B cell (primary cell): ENCODE data around the gene SCRN2.

Source experiments
- CTCF ChIP-seq: fragments of 200-600 bp; IDR thresholded peaks from one replicate; pipeline ENCODE4 v1.8.0; 2022; ENCODE audit warnings: antibody characterized with exemption, mild to moderate bottlenecking
- EZH2 ChIP-seq: IDR thresholded peaks from 2 replicates; pipeline ENCODE4 v1.6.1; 2012; ENCODE audit warnings: borderline replicate concordance, low read depth, mild to moderate bottlenecking, moderate library complexity, low read length; ENCODE audit not compliant: insufficient read depth, poor library complexity, severe bottlenecking

DNA sequence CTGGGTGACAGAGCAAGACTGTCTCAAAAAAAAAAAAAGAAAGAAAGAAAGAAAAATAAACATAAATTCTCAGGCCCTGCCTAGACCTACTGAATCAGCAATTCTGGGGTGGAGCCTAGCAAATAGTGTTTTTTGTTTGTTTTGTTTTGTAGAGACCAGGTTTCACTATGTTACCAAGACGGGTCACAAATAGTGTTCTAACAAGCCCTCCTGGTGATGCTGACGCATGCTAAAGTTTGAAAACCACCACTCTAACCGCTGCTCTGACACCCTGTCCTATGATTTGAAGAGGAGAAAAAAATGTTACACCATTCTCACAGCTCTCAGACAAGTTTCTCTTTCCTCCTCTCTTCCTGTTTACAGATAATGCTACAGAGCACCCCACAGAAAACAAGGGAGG, 11.2 kb downstream of the SCRN2 start:
- TF ChIP-seq CTCF (no peak), EZH2 (no peak)
